Activated T-cell treated with anti-CD3 and anti-CD28 coated beads for 48 hours (primary cell): ENCODE measurements around the gene LYZL6.
"Not testable (repeated sequence)": the region's sequence is repeated elsewhere in the genome, so short reads cannot be mapped to it uniquely, and the experiment has no call there.

Source experiments
- DNase-seq: peaks from one replicate; pipeline ENCODE4 v3.0.0-alpha.2; 2020; ENCODE audit warnings: low read depth

LYZL6 gene

GRCh38 chr17:35906926-35907637, 36.4 kb downstream of the LYZL6 start:
- DNase-seq, result no peak

GRCh38 chr17:35906191-35906925, 37.2 kb downstream of the LYZL6 start:
- DNase-seq, result no peak

- no peak for DNase-seq
Observed at GRCh38 chr17:35903451-35903850, 40.1 kb downstream of the LYZL6 start.

GRCh38 chr17:35901631-35902175, 41.8 kb downstream of the LYZL6 start:
- no peak for DNase-seq

GRCh38 chr17:35900708-35901480, 42.6 kb downstream of the LYZL6 start:
- DNase-seq, result no peak

- no peak for DNase-seq
Observed at GRCh38 chr17:35900280-35900679, 43.2 kb downstream of the LYZL6 start.

GRCh38 chr17:35898283-35899070, 45.0 kb downstream of the LYZL6 start:
- peak; percentile 39 for DNase-seq

GRCh38 chr17:35897772-35898171, 45.7 kb downstream of the LYZL6 start:
- DNase-seq, result not testable (repeated sequence)

- DNase-seq, result peak; percentile 18
Observed at GRCh38 chr17:35895636-35896587, 47.6 kb downstream of the LYZL6 start.

GRCh38 chr17:35894206-35894605, 49.3 kb downstream of the LYZL6 start:
- no peak for DNase-seq

GRCh38 chr17:35893751-35894150, 49.8 kb downstream of the LYZL6 start:
- DNase-seq, result no peak

GRCh38 chr17:35892091-35893035, 51.1 kb downstream of the LYZL6 start:
- DNase-seq, result no peak

- DNase-seq, result no peak
Observed at GRCh38 chr17:35891269-35891668, 52.2 kb downstream of the LYZL6 start.

- no peak for DNase-seq
Observed at GRCh38 chr17:35890774-35891155, 52.7 kb downstream of the LYZL6 start.

- no peak for DNase-seq
Observed at GRCh38 chr17:35889818-35890773, 53.4 kb downstream of the LYZL6 start.

GRCh38 chr17:35889241-35889640, 54.3 kb downstream of the LYZL6 start:
- no peak for DNase-seq
